ENCODE data around the gene ICAM3.
A peak's percentile ranks its signal among the peaks of the same experiment; 100 is the strongest.

Gene ICAM3

DNA sequence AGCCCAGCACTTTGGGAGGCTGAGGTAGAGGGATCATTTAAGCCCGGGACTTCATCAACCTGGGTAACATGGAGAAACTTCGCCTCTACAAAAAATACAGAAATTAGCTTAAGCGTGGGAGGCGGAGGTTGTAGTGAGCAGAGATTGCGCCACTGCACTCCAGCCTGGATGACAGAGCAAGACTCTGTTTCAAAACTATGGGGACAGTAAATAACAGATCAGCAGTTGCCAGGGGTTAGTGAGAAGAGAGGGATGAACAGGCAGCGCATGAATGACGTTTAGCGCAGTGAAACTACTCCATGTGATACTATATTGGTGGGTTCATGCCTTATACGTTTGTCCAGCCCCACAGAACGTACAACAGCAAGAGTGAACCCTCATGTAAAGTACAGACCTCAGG is 7.1 kb upstream of the ICAM3 start:
- H3K4me2 ChIP-seq (ENCODE audit: low read length): no peak overlapping the region

DNA sequence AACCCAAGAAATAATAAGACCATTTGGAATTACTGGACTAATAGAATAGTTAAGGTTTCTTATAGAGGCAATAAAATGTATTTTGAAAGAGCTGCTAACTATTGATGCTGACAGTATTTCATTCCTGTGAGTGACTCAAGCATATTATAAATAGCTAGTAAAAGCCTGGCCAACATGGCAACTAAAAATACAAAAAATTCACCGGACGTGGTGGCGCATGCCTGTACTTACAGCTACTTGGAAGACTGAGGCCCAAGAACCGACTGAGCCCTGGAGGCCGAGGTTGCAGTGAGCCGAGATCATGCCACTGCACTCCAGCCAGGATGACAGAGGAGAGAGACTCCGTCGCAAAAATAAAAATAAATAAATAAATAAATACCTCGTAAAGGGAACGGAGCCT is 5.4 kb upstream of the ICAM3 start:
- Histone ChIP-seq H2BK12ac (ENCODE audit: low read length) (no peak overlapping the region), H3K9me3 (ENCODE audit: insufficient read depth, low read depth, low read length) (no peaks in the 10 kb centered on the region), H3K4me1 (ENCODE audit: control insufficient read depth in 1 of 2, insufficient read depth in 2 of 2, low read length in 2 of 2) (no peaks in the 10 kb centered on the region), H3K79me2 (ENCODE audit: control insufficient read depth, insufficient read depth, low read length, poor library complexity) (no peaks in the 10 kb centered on the region), H3K4ac (ENCODE audit: low read depth, low read length) (no peak overlapping the region), H3K27ac (ENCODE audit: low read depth, low read length) (no peak overlapping the region), H2AFZ (ENCODE audit: insufficient read depth, low read length, poor library complexity) (no peak overlapping the region), H3K4me2 (ENCODE audit: low read length) (no peak overlapping the region), H4K91ac (ENCODE audit: low read depth, low read length) (no peak overlapping the region), H2AK5ac (ENCODE audit: low read length) (no peak overlapping the region), H3K14ac (ENCODE audit: low read length) (no peak overlapping the region), H2BK120ac (ENCODE audit: insufficient read depth, low read length, poor library complexity) (no peak overlapping the region), H4K12ac (ENCODE audit: low read depth, low read length) (no peak overlapping the region), H4K8ac (ENCODE audit: low read depth, low read length) (no peak overlapping the region), H3K27me3 (ENCODE audit: insufficient read depth, low read length) (no peaks in the 10 kb centered on the region), H3K79me1 (ENCODE audit: low read length) (no peaks in the 10 kb centered on the region), H3K9ac (ENCODE audit: low read length) (no peak overlapping the region), H3K4me3 (ENCODE audit: low read depth, low read length) (no peak overlapping the region), H3K36me3 (ENCODE audit: control insufficient read depth in 1 of 2, insufficient read depth in 2 of 2, low read length in 2 of 2) (no peaks in the 10 kb centered on the region), H3K18ac (ENCODE audit: low read length) (no peak overlapping the region), H2BK5ac (ENCODE audit: low read depth, low read length, poor library complexity) (no peak overlapping the region), H3K23ac (ENCODE audit: low read length) (no peak overlapping the region)
- peak; percentile 45 to 58 for DNase-seq
- no CpG with 5 or more reads among the region's 10 CpGs for WGBS (ENCODE audit: extremely low coverage, insufficient coverage, insufficient read length)

More for the DNA sequence above, 7.1 kb upstream of the ICAM3 start:
- Histone ChIP-seq H2BK12ac (ENCODE audit: low read length) (no peak overlapping the region), H3K4ac (ENCODE audit: low read depth, low read length) (no peak overlapping the region), H4K91ac (ENCODE audit: low read depth, low read length) (no peak overlapping the region), H3K4me1 (ENCODE audit: control insufficient read depth in 1 of 2, insufficient read depth in 2 of 2, low read length in 2 of 2) (no peaks in the 10 kb centered on the region), H4K8ac (ENCODE audit: low read depth, low read length) (no peak overlapping the region), H3K4me3 (ENCODE audit: low read depth, low read length) (no peak overlapping the region), H2BK120ac (ENCODE audit: insufficient read depth, low read length, poor library complexity) (no peak overlapping the region), H4K12ac (ENCODE audit: low read depth, low read length) (no peak overlapping the region), H3K23ac (ENCODE audit: low read length) (no peak overlapping the region), H2AK5ac (ENCODE audit: low read length) (no peak overlapping the region), H3K18ac (ENCODE audit: low read length) (no peak overlapping the region), H2BK5ac (ENCODE audit: low read depth, low read length, poor library complexity) (no peak overlapping the region), H3K79me2 (ENCODE audit: control insufficient read depth, insufficient read depth, low read length, poor library complexity) (no peaks in the 10 kb centered on the region), H3K14ac (ENCODE audit: low read length) (no peak overlapping the region), H3K27ac (ENCODE audit: low read depth, low read length) (no peak overlapping the region), H2AFZ (ENCODE audit: insufficient read depth, low read length, poor library complexity) (no peak overlapping the region), H3K27me3 (ENCODE audit: insufficient read depth, low read length) (no peaks in the 10 kb centered on the region), H3K9ac (ENCODE audit: low read length) (no peak overlapping the region), H3K36me3 (ENCODE audit: control insufficient read depth in 1 of 2, insufficient read depth in 2 of 2, low read length in 2 of 2) (peaks cover 7 to 8% of the 10 kb centered on the region in 2 experiments), H3K79me1 (ENCODE audit: low read length) (no peaks in the 10 kb centered on the region), H3K9me3 (ENCODE audit: insufficient read depth, low read depth, low read length) (no peaks in the 10 kb centered on the region)
- peak; percentile 49 to 51 for DNase-seq
- no CpG with 5 or more reads among the region's 10 CpGs for WGBS (ENCODE audit: extremely low coverage, insufficient coverage, insufficient read length)

DNA sequence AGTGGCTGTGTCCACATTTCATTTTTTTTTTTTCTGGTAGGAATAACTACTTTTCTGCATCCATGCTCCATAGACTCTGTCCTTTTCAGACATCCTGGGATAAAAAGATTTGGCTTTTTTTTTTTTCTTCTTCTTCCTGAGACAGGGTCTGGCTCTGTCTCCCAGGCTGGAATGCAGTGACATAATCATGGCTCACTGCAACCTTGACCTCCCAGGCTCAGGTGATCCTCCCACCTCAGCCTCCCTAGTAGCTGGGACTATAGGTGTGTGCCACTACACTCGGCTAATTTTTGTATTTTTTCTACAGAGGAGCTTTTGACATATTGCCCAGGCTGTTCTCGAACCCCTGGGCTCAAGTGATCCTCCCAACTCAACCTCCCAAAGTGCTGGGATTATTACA is 4.1 kb upstream of the ICAM3 start:
- no peaks in the 10 kb centered on the region for H3K79me1 ChIP-seq (ENCODE audit: low read length)
- H3K27ac ChIP-seq (ENCODE audit: low read depth, low read length): no peak overlapping the region
- H2BK12ac ChIP-seq (ENCODE audit: low read length): no peak overlapping the region
- no peak overlapping the region for H3K14ac ChIP-seq (ENCODE audit: low read length)
- H4K91ac ChIP-seq (ENCODE audit: low read depth, low read length): no peak overlapping the region
- H2BK5ac ChIP-seq (ENCODE audit: low read depth, low read length, poor library complexity): no peak overlapping the region
- H3K9me3 ChIP-seq (ENCODE audit: insufficient read depth, low read depth, low read length): no peaks in the 10 kb centered on the region
- no peaks in the 10 kb centered on the region for H3K27me3 ChIP-seq (ENCODE audit: insufficient read depth, low read length)
- no peak overlapping the region for H3K18ac ChIP-seq (ENCODE audit: low read length)
- no peak overlapping the region for H3K23ac ChIP-seq (ENCODE audit: low read length)
- H3K9ac ChIP-seq (ENCODE audit: low read length): no peak overlapping the region
- DNase-seq: peak in 1 of 2 donors; percentile 8
- no peak overlapping the region for H3K4ac ChIP-seq (ENCODE audit: low read depth, low read length)
- no peak overlapping the region for H2AK5ac ChIP-seq (ENCODE audit: low read length)
- no peak overlapping the region for H3K4me3 ChIP-seq (ENCODE audit: low read depth, low read length)
- H2AFZ ChIP-seq (ENCODE audit: insufficient read depth, low read length, poor library complexity): no peak overlapping the region
- H2BK120ac ChIP-seq (ENCODE audit: insufficient read depth, low read length, poor library complexity): no peak overlapping the region
- H3K36me3 ChIP-seq (ENCODE audit: control insufficient read depth in 1 of 2, insufficient read depth in 2 of 2, low read length in 2 of 2): no peaks in the 10 kb centered on the region
- H4K12ac ChIP-seq (ENCODE audit: low read depth, low read length): no peak overlapping the region
- no peak overlapping the region for H3K4me2 ChIP-seq (ENCODE audit: low read length)
- H3K4me1 ChIP-seq (ENCODE audit: control insufficient read depth in 1 of 2, insufficient read depth in 2 of 2, low read length in 2 of 2): no peaks in the 10 kb centered on the region
- no peak overlapping the region for H4K8ac ChIP-seq (ENCODE audit: low read depth, low read length)
- no peaks in the 10 kb centered on the region for H3K79me2 ChIP-seq (ENCODE audit: control insufficient read depth, insufficient read depth, low read length, poor library complexity)
- WGBS (ENCODE audit: extremely low coverage, insufficient coverage, insufficient read length): no CpG with 5 or more reads among the region's 2 CpGs

DNA sequence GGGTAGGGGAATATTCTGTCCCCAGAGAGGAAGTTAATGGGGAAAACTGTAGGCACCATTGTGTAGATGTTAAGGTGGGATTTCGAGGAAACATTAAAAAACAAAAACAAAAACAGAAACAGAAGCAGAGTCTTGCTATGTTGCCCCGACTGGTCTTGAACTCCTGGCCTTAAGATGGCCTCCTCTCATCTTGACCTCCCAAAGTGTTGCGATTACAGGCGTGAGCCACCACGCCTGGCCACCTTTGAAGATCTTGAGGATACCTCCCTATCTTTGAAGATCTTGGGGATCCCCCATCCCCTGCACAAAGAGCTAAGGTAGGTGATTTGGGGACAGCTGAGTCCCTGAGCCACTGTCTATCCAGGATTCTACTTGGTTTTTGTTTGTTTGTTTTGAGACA is 553 bp upstream of the ICAM3 start:
- Histone ChIP-seq H3K4me1 (ENCODE audit: control insufficient read depth in 1 of 2, insufficient read depth in 2 of 2, low read length in 2 of 2) (peaks cover 4% of the 10 kb centered on the region in 2 experiments), H2AFZ (ENCODE audit: insufficient read depth, low read length, poor library complexity) (no peak overlapping the region), H3K4me3 (ENCODE audit: low read depth, low read length) (no peak overlapping the region), H3K4ac (ENCODE audit: low read depth, low read length) (no peak overlapping the region), H4K8ac (ENCODE audit: low read depth, low read length) (no peak overlapping the region), H3K14ac (ENCODE audit: low read length) (no peak overlapping the region), H3K79me2 (ENCODE audit: control insufficient read depth, insufficient read depth, low read length, poor library complexity) (no peaks in the 10 kb centered on the region), H4K91ac (ENCODE audit: low read depth, low read length) (no peak overlapping the region), H3K23ac (ENCODE audit: low read length) (no peak overlapping the region), H3K79me1 (ENCODE audit: low read length) (peaks cover 1% of the 10 kb centered on the region), H3K36me3 (ENCODE audit: control insufficient read depth in 1 of 2, insufficient read depth in 2 of 2, low read length in 2 of 2) (no peaks in the 10 kb centered on the region), H3K9ac (ENCODE audit: low read length) (no peak overlapping the region), H3K4me2 (ENCODE audit: low read length) (no peak overlapping the region), H4K12ac (ENCODE audit: low read depth, low read length) (no peak overlapping the region), H3K27ac (ENCODE audit: low read depth, low read length) (no peak overlapping the region), H2AK5ac (ENCODE audit: low read length) (no peak overlapping the region), H2BK120ac (ENCODE audit: insufficient read depth, low read length, poor library complexity) (no peak overlapping the region), H3K27me3 (ENCODE audit: insufficient read depth, low read length) (no peaks in the 10 kb centered on the region), H2BK12ac (ENCODE audit: low read length) (no peak overlapping the region), H3K9me3 (ENCODE audit: insufficient read depth, low read depth, low read length) (no peaks in the 10 kb centered on the region), H2BK5ac (ENCODE audit: low read depth, low read length, poor library complexity) (no peak overlapping the region), H3K18ac (ENCODE audit: low read length) (no peak overlapping the region)
- no peak for DNase-seq
- no CpG with 5 or more reads among the region's 5 CpGs for WGBS (ENCODE audit: extremely low coverage, insufficient coverage, insufficient read length)

Data from trophoblast cell (in vitro differentiated cells and primary cell).